Measurements from ENCODE around the gene ZNF555.
"Not testable (repeated sequence)": the region's sequence is repeated elsewhere in the genome, so short reads cannot be mapped to it uniquely, and the experiment has no call there.

Gene ZNF555

GRCh38 chr19:2840794-2841791, at the start of gene ZNF555:
ZNF555 (plus strand) TSS chr19:2841475; CDS start chr19:2841573, 98 bp downstream.
- DNase-seq (ENCODE audit: low spot score), result peak; percentile 99

GRCh38 chr19:2791876-2792275, 49.4 kb upstream of the ZNF555 start:
- no peak for DNase-seq (ENCODE audit: low spot score)

GRCh38 chr19:2792666-2793065, 48.6 kb upstream of the ZNF555 start:
- not testable (repeated sequence) for DNase-seq (ENCODE audit: low spot score)

DNA sequence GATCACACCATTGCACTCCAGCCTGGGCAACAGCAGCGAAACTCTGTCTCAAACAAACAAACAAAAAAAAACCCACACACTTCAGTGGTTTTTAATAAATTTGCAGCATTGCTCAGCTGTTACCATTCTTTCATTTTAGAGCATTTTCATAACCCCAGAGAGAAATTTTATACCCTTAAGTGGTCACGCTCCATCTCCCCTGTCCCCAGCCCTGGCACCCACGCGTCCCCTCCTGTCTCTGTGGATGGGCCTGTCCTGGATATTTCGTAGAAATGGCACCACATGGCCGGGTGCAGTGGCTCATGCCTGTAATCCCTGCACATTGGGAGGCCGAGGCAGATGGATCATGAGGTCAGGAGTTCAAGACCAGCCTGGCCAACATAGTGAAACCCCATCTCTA, 48.1 kb upstream of the ZNF555 start:
- no peak for DNase-seq (ENCODE audit: low spot score)

DNA sequence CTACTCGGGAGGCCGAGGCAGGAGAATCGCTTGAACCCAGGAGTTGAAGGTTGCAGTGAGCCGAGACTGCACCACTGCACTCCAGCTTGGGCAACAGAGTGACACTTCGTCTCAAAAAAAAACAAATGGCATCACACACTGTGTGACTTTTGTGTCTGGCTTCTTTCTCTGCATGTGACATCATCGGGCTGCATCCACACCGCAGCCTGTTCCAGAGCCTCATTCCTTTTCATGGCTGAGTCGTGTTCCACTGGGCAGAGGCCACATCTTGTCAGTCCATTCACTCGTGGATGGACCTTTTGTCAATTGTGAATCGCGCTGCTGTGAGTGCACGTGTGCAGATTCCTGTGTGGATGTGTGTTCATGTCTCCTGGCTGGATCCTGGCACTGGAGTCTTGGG, 47.7 kb upstream of the ZNF555 start:
- DNase-seq (ENCODE audit: low spot score), result no peak

DNA sequence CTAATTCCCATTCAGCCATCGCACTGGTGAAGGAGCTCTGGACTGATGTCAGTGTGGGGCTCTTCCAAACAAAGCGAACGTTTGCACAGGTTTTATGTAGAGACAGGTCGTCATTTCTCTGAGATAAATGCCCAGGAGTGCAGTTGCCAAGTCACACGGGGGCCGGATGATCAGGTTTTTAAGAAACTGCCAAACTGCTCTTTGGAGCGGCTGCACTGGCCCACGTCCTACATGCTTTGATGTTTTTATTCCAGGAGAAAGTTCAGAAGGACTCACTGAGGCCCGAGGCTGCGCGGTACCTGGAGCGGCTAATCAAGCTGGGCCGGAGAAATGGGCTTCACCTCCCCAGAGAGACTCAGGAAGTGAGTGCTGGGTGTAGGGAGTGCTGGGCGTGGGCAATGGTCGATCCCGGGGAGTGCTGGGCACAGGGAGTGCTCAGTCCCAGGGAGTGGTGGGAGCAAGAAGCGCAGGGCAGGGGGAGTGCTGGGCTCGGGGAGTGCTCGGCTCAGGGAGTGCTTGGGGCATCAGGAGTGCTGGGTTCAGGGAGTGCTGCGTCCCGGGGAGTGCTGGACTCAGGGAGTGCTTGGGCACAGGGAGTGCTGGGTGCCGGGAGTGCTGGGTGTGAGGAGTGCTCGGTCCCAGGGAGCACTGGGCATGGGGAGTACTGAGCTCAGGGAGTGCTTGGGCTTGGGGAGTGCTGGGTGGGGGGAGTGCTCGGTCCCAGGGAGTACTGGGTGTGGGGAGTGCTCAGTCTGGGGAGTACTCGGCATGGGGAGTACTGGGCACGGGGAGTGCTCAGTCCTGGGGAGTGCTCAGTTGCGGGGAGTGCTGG, 45.2 kb upstream of the ZNF555 start:
- DNase-seq (ENCODE audit: low spot score), result no peak

- no peak for DNase-seq (ENCODE audit: low spot score)
Measured at GRCh38 chr19:2796659-2797266, 44.5 kb upstream of the ZNF555 start.

GRCh38 chr19:2797280-2797679, 44.0 kb upstream of the ZNF555 start:
- DNase-seq (ENCODE audit: low spot score), result no peak

GRCh38 chr19:2798158-2798685, 43.1 kb upstream of the ZNF555 start:
- no peak for DNase-seq (ENCODE audit: low spot score)

GRCh38 chr19:2798733-2799132, 42.5 kb upstream of the ZNF555 start:
- DNase-seq (ENCODE audit: low spot score), result peak; percentile 59

DNA sequence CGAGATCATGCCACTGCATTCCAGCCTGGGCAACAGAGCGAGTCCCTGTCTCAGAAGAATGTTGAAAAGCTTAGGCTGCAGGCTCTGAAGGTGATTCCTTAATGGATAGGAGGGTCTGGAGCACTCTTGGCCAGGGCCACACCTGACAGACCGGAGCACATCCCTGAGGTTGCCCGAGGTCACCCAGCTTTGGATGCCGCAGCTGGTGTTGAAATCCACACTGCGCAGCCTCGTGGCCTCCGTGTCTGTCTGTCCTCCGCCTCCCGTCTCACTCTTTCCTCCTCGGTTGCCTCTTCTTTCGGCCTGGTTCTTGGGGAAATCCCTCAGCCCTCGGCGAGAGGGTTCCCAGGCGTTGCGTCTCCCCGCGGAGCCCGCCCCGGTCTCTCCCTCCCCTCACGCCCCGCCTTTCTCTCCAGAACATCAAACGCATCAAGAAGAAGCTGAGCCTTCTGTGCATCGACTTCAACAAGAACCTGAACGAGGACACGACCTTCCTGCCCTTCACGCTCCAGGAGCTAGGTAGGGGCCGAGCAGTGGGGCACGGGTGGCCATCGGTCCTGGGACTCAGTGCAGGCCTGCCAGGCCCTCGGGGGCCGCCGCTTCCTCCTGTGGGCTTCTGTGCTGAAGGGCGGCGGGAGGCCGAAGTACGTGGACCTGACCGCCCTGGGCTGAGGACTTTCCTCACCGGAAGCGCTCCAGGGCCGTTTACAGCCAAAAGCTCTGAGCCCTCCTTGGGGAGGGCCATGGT, 41.8 kb upstream of the ZNF555 start:
- no peak for DNase-seq (ENCODE audit: low spot score)

- DNase-seq (ENCODE audit: low spot score), result no peak
Measured at GRCh38 chr19:2800506-2800905, 40.8 kb upstream of the ZNF555 start.

GRCh38 chr19:2802826-2803225, 38.4 kb upstream of the ZNF555 start:
- no peak for DNase-seq (ENCODE audit: low spot score)

GRCh38 chr19:2803486-2804155, 37.7 kb upstream of the ZNF555 start:
- no peak for DNase-seq (ENCODE audit: low spot score)

DNA sequence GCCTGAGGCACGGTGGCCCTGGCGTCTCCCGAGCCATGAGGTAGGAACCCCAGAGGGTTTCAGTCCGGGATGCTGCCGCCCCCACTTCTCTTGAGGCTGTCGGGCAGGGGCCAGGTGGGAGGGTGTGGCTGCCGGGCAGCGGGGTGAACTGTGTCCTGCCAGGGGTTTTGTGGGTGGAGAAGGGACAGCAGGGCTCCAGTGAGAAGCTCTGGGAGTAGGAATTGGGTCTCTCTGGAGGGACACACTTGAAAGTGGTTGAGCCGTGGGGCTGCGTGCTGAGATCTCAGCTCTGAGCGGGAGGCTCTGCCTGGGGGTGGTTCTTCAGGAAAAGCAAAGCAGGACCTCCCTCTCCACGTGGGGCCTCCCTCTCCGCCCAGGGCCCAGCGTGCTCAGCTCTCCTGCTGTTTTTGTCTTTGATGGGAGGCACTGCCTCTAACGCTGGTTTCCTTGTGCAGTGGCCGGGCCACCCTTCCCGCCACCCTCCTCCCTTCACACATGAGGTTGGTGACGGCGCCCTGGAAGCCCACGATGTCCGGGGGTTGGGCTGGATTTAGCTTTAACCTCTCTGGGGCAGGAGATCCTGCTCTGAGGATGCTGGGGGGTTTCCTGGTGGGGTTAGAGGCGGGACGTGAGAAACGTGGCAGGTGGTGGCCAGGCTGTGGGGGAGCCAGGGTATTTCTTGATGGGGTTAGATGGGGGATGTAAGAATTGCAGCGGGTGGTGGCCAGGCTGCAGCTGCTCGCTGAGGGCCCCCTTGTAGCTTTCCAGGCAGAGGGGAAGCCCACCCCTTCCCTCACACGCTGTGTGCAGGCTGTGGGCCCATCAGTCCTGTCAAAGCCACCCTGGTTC, 36.9 kb upstream of the ZNF555 start:
- no peak for DNase-seq (ENCODE audit: low spot score)

GRCh38 chr19:2805261-2805900, 35.9 kb upstream of the ZNF555 start:
- no peak for DNase-seq (ENCODE audit: low spot score)

DNA sequence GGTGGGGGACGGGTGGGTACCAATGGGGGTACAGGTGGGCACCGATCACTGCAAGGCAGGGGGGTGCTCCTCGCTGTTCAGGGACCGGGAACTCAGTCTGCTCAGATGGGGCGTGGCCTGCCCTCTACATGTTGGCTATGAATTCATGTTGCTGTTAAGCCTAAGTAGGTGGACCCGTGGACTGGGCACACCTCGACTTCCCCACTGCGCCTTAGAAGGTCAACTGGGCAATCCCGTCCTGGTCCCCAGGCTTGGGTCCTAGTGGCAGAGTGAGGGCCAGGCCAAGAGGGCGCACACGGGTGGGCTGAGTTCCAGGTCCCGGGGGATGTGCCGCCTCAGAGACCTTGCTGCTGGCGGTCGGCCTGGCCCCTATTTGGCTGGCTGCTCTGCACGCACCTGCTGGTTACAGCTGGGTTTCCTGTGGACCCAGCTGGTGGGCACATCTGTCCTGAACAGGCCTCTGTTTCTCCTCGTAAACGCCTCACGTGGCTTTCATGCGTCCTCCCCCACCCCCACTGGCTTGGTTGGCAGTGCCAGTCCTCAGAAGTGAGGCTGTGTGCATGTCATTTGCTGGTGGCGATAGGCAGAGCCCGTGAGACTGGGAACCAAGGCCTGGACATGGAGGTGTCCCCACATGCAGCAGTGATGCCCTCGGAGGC, 35.2 kb upstream of the ZNF555 start:
- no peak for DNase-seq (ENCODE audit: low spot score)

- no peak for DNase-seq (ENCODE audit: low spot score)
Measured at GRCh38 chr19:2806736-2807378, 34.4 kb upstream of the ZNF555 start.

Measured in AG08395 (cell line).